ENCODE measurements around the gene FAM47E.

FAM47E gene

DNA sequence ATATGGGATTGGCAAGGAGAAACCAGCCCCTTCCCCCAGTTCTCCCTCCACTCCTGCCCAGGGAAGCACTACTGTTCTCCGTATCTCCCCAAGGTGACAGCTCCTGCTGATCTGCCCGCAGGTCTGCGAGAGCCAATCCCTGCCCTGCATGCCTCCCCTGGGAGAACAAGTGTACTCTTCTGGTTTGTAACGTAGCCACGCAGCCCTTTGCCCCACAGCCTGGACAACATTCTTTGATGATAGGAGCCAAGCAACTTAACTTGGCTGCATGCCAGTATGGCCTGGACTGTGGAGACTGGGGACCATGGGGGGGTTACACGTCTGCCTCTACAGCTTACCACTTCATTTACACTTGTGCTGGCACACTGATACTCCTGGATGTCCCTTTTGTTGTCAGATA, 57.0 kb downstream of the FAM47E start:
- TF ChIP-seq, protein P1, sequence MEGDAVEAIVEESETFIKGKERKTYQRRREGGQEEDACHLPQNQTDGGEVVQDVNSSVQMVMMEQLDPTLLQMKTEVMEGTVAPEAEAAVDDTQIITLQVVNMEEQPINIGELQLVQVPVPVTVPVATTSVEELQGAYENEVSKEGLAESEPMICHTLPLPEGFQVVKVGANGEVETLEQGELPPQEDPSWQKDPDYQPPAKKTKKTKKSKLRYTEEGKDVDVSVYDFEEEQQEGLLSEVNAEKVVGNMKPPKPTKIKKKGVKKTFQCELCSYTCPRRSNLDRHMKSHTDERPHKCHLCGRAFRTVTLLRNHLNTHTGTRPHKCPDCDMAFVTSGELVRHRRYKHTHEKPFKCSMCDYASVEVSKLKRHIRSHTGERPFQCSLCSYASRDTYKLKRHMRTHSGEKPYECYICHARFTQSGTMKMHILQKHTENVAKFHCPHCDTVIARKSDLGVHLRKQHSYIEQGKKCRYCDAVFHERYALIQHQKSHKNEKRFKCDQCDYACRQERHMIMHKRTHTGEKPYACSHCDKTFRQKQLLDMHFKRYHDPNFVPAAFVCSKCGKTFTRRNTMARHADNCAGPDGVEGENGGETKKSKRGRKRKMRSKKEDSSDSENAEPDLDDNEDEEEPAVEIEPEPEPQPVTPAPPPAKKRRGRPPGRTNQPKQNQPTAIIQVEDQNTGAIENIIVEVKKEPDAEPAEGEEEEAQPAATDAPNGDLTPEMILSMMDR (conservative IDR thresholded peaks at IDR 0.05): no peak
- no peak for TF ChIP-seq ZFX (IDR thresholded peaks at IDR 0.05)
- H3K27ac ChIP-seq: no peak overlapping the region

DNA sequence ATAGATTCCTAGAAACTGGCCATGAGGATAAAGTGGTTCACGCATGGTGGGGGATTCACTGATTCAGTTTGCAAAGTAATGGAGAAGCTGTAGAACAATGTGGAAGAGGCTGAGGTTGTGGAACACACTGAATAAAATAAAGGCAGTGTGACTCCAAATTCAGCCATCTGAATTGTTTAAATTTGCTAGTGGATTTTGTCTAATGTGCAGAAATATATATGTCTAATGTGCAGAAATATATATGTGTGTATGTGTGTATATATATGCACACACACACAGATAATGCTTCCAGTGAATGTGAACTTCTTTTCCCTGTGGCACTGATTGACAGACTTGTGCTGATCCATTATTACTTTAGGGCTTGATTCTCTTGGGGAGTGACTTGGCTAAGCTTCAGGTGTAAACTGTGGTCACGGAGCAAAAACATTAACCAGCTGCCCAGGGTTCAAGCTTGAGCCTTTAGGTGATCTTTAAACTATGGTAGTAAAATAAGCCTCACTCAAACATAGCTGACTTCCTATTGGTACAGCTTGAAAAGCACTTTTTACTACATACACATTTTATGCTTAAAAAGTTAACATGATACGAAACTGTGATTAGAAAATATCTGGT, 58.5 kb downstream of the FAM47E start:
- no peak overlapping the region for H3K27ac ChIP-seq
- TF ChIP-seq, protein P1 (conservative IDR thresholded peaks at IDR 0.05): no peak
- no peak for TF ChIP-seq ZFX (IDR thresholded peaks at IDR 0.05)

DNA sequence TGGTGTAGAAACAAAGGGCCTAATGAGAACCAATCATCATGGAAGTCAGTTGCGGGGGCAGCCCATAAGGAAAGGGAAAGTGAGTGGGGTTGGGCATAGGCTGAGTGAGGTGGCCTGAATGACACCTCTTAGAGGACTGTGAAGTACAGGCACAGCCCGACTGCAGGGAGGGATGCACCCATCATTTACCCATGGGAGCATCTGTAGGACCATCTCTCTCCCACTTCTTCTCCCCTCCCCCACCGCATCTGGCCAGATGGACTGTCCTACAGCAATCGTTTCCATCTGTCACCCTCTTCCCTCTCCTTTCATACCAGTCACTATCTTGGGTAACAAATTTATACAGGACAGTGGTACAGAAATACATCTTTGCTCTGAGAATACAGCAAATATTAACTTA, 59.2 kb downstream of the FAM47E start:
- H3K27ac ChIP-seq: no peak overlapping the region
- TF ChIP-seq, protein P1 (conservative IDR thresholded peaks at IDR 0.05): no peak
- no peak for TF ChIP-seq ZFX (IDR thresholded peaks at IDR 0.05)

DNA sequence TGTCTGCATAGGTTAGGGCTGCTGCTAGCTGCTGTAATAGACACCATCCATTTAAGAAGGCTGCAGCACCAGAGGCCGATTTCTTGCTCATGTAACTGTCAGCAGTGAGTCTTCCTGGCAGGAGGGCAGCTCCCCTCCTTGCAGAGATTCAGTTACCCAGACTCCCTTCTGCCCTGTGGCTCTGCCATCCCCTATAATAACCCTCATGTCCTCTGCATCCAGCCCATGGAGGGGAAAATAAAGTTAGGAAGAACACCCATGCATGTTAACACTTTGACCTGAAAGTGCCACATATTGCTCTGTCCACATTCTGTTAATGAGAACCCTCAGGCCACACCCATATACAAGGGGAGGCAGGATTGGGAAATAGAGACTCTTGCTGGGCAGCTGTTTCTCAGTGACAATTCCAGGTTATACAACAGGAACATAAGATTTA, 60.4 kb downstream of the FAM47E start:
- no peak overlapping the region for H3K27ac ChIP-seq
- no peak for TF ChIP-seq ZFX (IDR thresholded peaks at IDR 0.05)
- TF ChIP-seq, protein P1 (conservative IDR thresholded peaks at IDR 0.05): no peak

DNA sequence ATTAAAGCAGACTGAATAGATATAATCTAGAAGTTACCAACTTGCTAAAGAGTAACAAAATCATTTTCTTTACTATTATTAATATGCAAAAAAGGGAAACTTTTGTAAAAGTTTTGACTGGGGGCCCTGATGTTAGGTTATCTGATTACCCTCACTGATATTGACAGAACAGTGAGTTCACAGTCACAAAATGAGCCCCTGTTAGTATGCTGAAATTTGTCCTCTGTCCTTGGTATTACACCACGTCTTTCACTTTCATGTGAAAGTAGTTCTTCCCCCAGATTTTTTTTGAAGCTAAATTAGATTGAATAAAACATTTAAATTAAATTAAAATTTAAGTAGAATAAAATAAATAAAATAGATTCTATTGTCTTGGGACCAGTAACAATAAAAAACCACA, 60.9 kb downstream of the FAM47E start:
- H3K27ac ChIP-seq: no peak overlapping the region
- TF ChIP-seq, protein P1 (conservative IDR thresholded peaks at IDR 0.05): no peak
- TF ChIP-seq ZFX (IDR thresholded peaks at IDR 0.05): no peak

DNA sequence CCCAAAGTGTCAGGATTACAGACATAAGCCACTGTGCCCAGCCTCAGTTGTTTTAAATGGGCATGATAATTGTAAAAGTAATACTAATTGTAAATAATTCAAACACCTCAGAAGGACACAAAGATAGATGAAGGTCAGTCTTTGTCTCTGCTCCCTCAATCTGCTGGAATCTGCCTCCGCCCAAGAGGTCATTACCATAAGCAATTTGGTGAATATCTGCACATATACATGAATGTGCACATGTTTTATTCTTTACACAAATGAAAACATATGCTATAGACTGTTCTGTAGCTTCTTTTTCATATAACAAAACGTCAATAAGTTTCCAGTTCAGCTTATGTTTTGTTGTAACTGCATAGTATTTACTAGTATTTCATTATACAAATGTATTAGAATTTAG, 62.0 kb downstream of the FAM47E start:
- no peak for TF ChIP-seq ZFX (IDR thresholded peaks at IDR 0.05)
- TF ChIP-seq, protein P1 (conservative IDR thresholded peaks at IDR 0.05): no peak
- no peak overlapping the region for H3K27ac ChIP-seq

DNA sequence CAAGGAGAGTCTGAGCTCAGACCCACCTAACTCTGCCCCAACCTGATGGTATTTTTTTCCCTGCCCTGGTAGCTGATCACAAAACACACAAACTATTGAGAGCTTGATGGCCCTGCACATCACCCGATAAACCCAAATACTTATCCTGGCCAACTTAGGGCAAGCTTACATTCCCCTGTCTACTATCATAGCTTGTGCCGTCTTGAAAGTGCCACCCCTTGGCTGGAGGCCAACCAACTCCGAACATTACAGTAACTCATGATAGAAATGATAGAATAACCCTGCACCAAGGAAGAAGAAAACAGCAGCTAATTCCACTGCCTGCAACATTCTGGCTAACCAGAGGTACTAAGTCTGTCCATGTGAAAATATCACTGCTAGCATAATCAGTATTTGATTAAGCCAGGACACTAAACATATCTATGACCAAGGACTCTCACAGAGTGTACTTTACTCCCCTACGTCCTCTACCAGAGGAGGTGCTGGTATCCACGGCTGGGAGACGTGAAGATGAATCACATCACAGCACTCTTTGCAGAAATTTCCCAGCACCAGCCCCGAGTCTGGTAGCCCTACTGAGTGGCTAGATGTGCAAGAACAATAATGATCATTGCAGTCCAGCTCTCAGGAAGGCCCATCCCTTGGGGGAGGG, 63.9 kb downstream of the FAM47E start:
- TF ChIP-seq, protein P1 (conservative IDR thresholded peaks at IDR 0.05): no peak
- TF ChIP-seq ZFX (IDR thresholded peaks at IDR 0.05): no peak

More for the DNA sequence above, 63.9 kb downstream of the FAM47E start:
- H3K27ac ChIP-seq: no peak overlapping the region

Data from C4-2B (cell line).